Measurements from ENCODE around the gene FAM50B.

Gene FAM50B

GRCh38 chr6:3876866-3877265 lies 27.7 kb downstream of the FAM50B start:
- peak; percentile 61 for DNase-seq (ENCODE audit: low read depth)
- H3K4me3 ChIP-seq (replicated peaks; ENCODE audit: low read depth, low read length): no peak overlapping the region
- no peak for TF ChIP-seq CTCF (IDR thresholded peaks at IDR 0.05; ENCODE audit: low read length, missing control alignments)

- no peak for TF ChIP-seq CTCF (IDR thresholded peaks at IDR 0.05; ENCODE audit: low read length, missing control alignments)
- no peak for DNase-seq (ENCODE audit: low read depth)
Measured at GRCh38 chr6:3878048-3878666, 29.0 kb downstream of the FAM50B start.

GRCh38 chr6:3879194-3879952 lies 30.2 kb downstream of the FAM50B start:
- TF ChIP-seq CTCF (IDR thresholded peaks at IDR 0.05; ENCODE audit: low read length, missing control alignments): no peak
- no peak overlapping the region for H3K4me3 ChIP-seq (replicated peaks; ENCODE audit: low read depth, low read length)
- no peak for DNase-seq (ENCODE audit: low read depth)

More at GRCh38 chr6:3878048-3878666, 29.0 kb downstream of the FAM50B start:
- H3K4me3 ChIP-seq (replicated peaks; ENCODE audit: low read depth, low read length): no peak overlapping the region

- DNase-seq (ENCODE audit: low read depth): no peak
- H3K4me3 ChIP-seq (replicated peaks; ENCODE audit: low read depth, low read length): no peak overlapping the region
- no peak for TF ChIP-seq CTCF (IDR thresholded peaks at IDR 0.05; ENCODE audit: low read length, missing control alignments)
Measured at GRCh38 chr6:3881711-3882421, 32.7 kb downstream of the FAM50B start.

- no peak for TF ChIP-seq CTCF (IDR thresholded peaks at IDR 0.05; ENCODE audit: low read length, missing control alignments)
- no peak overlapping the region for H3K4me3 ChIP-seq (replicated peaks; ENCODE audit: low read depth, low read length)
- no peak for DNase-seq (ENCODE audit: low read depth)
Measured at GRCh38 chr6:3882431-3882830, 33.3 kb downstream of the FAM50B start.

- no peak overlapping the region for H3K4me3 ChIP-seq (replicated peaks; ENCODE audit: low read depth, low read length)
- DNase-seq (ENCODE audit: low read depth): peak; percentile 63
- no peak for TF ChIP-seq CTCF (IDR thresholded peaks at IDR 0.05; ENCODE audit: low read length, missing control alignments)
Measured at GRCh38 chr6:3882866-3883265, 33.7 kb downstream of the FAM50B start.
